Measurements from ENCODE around the gene EFNA3. TPM values are rescaled to one million over a fixed set of nuclear protein-coding genes. Genes with fewer than 3 reads are reported as not detected.

EFNA3 gene
- polyA plus RNA-seq, 1 donor: 6.1 TPM

GRCh38 chr1:155064832-155065429 lies 13.7 kb upstream of the EFNA3 start:
- DNase-seq: no peak

GRCh38 chr1:155066777-155067176 lies 11.9 kb upstream of the EFNA3 start:
- DNase-seq: no peak

GRCh38 chr1:155068599-155068998 lies 10.0 kb upstream of the EFNA3 start:
- no peak for DNase-seq

DNA sequence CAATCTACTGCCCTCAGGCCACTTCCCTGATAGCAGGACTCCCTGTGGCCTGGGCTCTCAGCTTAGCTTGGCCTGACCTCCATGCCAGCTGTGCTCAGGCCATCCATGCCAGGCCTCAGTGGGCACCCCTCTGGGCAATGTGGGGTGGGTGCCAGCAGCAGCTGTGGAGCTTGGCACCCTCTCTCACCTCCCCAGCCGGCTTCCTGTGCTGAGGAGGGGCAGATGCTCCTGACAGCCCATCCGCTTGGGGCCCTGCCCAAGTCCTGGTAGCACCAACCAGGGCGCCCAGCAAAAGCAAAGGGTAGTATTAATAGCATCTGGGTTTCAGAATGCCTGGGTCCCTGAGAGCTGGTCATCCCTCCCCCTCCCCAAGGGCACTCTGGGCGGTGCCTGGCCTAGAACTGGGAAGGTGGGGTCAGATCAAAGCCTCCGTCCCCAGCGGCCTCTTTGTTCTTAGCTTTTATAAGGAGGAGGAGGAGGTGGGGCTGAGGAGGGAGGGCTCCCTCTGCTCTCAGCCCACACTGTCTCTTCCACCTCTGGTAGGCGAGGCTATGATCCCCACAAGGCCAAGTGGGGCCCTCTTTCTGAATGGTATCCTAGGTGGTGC lies 9.0 kb upstream of the EFNA3 start:
- no peak for DNase-seq

GRCh38 chr1:155070158-155070621 lies 8.4 kb upstream of the EFNA3 start:
- DNase-seq: no peak

GRCh38 chr1:155070721-155071569 lies 7.7 kb upstream of the EFNA3 start:
- no peak for DNase-seq

- DNase-seq: no peak
Measured at GRCh38 chr1:155071701-155072100, 6.9 kb upstream of the EFNA3 start.

GRCh38 chr1:155072531-155073289 lies 5.9 kb upstream of the EFNA3 start:
- DNase-seq: no peak

DNA sequence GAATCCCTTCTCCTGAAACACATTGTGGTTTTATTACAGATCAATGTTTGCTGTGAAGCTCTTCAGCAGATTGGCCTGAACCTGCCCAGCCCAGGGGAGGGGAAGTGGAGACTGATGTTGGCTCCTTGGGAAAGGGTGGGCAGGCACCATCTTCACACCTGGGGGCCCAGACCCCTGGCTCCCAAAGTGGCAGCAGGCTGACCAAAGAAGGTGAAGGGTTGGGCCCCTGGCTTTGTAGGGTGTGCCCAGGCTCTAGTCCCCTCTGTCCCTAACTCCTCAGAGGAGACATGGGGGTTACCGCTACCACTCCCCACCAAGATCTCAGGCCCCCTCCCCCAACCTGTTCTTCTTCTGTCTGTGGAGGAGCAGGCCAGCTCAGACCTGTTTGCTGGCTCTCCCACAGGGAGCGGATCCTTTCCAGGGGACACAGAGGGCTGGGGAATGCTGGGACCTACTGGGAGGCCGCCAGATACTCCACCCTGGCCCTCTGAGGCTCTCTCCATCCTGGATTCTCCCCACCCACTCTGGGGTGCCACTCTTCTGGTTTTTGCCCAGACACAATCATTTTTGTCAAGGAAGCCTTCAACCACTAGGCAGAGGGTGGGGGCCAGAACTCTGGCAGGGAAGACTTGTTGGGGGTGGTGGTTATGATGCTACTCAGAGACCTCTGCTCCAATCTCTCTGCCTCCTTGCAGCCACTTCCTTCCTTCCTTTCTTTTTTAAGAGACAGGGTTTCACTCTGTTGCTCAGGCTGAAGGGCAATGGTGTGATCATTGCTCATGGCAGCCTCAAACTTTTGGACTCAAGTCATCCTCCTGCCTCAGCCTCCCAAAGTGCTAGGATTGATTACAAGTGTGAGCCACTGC lies 5.0 kb upstream of the EFNA3 start:
- DNase-seq: no peak

DNA sequence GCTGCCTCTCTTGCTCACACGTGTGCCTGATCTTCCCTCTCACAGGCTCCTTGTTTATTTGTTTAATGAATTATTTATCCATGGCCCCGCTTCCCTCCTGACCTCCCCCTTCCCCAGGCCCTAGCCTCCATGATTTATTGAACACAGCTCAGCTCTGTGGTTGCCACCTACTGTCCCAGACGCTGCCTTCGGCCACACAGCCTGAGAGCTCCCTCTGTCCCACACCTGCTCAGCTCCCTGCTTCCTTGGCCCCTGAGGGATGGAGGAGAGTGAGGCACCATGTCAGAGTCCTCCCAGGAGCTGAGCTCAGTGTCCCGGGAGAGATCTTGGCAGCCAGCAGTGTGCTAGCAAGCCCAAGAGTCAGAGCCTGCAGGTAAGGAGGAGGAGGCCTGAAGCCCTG lies 3.1 kb upstream of the EFNA3 start:
- no peak for DNase-seq

DNA sequence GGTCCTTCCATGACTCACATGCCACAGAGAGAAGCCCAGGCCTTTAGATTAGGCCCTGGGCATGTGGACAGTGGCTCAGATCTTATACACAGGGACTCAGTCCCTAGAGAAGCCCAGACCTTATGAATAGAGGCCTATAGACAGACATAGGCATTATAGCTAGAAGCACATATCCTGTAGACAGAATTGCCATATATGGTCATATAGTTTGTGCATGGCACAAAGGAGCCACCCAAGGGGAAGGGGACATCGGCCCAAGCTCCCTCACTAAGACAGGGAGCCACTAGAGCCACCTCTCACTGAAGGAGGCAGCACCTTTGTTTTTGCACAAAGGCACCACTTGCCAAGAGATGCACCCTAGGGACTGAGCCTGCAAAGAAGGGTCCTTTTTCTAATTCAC lies 2.3 kb upstream of the EFNA3 start:
- no peak for DNase-seq

- no peak for DNase-seq
Measured at GRCh38 chr1:155077346-155077745, 1.3 kb upstream of the EFNA3 start.

GRCh38 chr1:155077758-155078445 lies 735 bp upstream of the EFNA3 start:
- DNase-seq: no peak

GRCh38 chr1:155079210-155079486 lies 511 bp downstream of the EFNA3 start:
- no peak for DNase-seq

GRCh38 chr1:155079487-155080311 lies 1.1 kb downstream of the EFNA3 start:
- no peak for DNase-seq

DNA sequence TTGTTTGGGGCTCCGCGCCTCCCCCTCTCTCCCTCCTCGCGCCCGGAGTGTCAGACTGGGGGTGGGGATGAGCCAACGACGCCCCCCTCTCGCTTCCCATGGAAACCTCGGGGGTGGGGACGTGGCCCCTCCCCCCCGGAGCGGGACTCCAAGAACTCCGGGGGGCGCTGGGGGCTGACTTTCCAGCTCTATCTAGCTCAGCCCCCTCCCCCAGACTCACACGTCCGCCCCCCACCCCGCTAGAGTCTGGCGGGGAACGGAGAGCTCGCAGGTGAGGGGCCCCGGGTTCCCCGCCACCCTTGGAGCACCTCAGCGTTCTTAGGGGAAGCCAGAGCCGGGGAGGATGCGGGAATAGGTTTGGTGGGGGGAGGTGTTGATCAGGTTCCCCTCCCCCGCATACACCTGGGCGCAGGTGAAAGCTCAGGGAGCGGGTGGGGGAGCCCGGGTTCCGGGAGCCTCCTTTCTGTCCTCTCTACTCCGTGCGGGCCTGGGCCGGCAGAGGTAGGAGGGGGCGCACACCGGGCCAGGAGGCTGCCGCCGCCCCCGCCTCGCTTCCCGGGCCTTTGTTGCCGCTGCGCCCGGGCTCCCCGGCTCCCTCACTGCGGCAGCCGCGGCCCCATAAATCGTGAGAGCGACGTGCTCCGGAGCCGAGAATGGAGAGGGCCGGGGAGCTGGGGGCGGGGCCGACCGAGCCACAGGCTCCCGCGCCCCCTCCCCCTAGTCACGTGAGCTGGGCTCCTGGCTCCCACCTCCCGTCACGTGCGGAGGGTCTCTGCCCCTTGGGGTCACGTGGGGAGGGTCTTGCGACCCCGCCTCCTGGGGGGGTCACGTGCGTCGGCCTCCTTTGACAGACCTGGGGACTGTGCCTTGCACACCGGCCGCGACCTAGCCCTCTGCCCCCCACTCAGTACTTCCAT lies 1.9 kb downstream of the EFNA3 start:
- peak; percentile 85 for DNase-seq

- DNase-seq: no peak
Measured at GRCh38 chr1:155081472-155082300, 3.0 kb downstream of the EFNA3 start.
